Measurements from ENCODE around the gene NYAP2. TPM values are rescaled to one million over a fixed set of nuclear protein-coding genes. Genes with fewer than 3 reads are reported as not detected.

The NYAP2 gene
- total and polyA plus RNA-seq, 10 of the 15 experiments (the other 5 are each of a cell fraction or from before 2014, with no cell fraction given): 0.03 TPM; not detected in 9

DNA sequence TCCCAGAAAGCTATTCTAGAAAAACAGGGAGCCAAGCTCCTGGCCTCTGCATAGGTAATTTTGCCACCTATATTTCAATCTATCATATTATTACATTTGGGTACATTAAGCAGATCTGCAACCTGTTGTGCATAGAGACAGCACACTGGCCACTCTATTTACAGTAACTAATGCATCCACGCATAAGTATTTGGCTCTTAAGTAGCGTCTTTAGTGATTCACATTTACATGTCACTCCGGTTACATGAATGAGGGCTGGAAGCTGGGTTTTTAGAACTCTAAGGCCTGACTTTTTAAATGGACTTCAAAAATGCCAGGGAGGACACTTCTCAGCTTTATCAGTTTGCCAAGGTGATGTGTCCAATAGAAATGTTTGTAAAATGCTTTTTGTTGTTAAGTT lies 97.7 kb downstream of the NYAP2 start (continued):
- no peak for TF ChIP-seq ETV6 (conservative IDR thresholded peaks at IDR 0.05 in 1 of 2, IDR thresholded peaks at IDR 0.05 in 1 of 2; ENCODE audit: borderline replicate concordance in 1 of 2, low read depth in 1 of 2)
- no peak for TF ChIP-seq ZNF592 (IDR thresholded peaks at IDR 0.05)
- TF ChIP-seq, protein P1, sequence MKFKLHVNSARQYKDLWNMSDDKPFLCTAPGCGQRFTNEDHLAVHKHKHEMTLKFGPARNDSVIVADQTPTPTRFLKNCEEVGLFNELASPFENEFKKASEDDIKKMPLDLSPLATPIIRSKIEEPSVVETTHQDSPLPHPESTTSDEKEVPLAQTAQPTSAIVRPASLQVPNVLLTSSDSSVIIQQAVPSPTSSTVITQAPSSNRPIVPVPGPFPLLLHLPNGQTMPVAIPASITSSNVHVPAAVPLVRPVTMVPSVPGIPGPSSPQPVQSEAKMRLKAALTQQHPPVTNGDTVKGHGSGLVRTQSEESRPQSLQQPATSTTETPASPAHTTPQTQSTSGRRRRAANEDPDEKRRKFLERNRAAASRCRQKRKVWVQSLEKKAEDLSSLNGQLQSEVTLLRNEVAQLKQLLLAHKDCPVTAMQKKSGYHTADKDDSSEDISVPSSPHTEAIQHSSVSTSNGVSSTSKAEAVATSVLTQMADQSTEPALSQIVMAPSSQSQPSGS (IDR thresholded peaks at IDR 0.05; ENCODE audit: low read length): no peak
- TF ChIP-seq GATAD2B (conservative IDR thresholded peaks at IDR 0.05; ENCODE audit: low read depth): no peak
- TF ChIP-seq CHD1 (IDR thresholded peaks at IDR 0.05; ENCODE audit: low read depth, low read length): no peak

DNA sequence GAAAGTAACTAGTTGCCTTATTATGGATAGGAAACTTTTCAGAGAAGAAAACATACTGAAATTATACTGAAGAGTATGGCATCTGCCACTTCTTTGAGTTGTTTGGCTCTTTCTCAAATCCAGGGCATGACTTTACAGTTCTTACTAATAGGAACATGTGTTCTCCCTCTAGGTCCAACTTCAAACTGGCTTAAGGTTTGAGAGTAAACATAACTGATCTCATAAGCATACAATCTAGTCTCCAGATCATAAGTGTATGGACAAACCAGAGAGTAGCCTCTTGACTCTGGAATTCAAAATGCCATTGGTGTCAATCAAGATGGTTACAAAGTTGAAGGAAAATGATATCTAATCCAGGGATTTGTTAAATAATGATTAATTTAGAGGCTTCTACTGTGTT lies 101.5 kb downstream of the NYAP2 start:
- Histone ChIP-seq H2AFZ (ENCODE audit: control insufficient read depth, low read depth, low read length) (no peak overlapping the region), H3K4me2 (ENCODE audit: control insufficient read depth, insufficient read depth) (no peak overlapping the region), H3K9ac (ENCODE audit: control insufficient read depth, insufficient read depth, low read length) (no peak overlapping the region), H3K9me3 (replicated peaks; ENCODE audit: control insufficient read depth, insufficient read depth, low read length) (no peaks in the 10 kb centered on the region), H3K36me3 (ENCODE audit: control insufficient read depth in 2 of 2, insufficient read depth in 2 of 2, low read length in 1 of 2) (no peaks in the 10 kb centered on the region), H3K27ac (ENCODE audit: control insufficient read depth, insufficient read depth) (no peak overlapping the region), H4K20me1 (ENCODE audit: control insufficient read depth, insufficient read depth) (no peaks in the 10 kb centered on the region), H3K79me2 (ENCODE audit: control insufficient read depth, insufficient read depth, low read length) (no peaks in the 10 kb centered on the region), H3K4me3 (no peak overlapping the region), H3K4me1 (ENCODE audit: control insufficient read depth, insufficient read depth, low read length) (no peaks in the 10 kb centered on the region), H3K27me3 (replicated peaks in 1 of 2; ENCODE audit: control insufficient read depth in 2 of 2, insufficient read depth in 2 of 2, low read length in 1 of 2) (no peaks in the 10 kb centered on the region)
- BruUV-seq (replicated peaks): no TSS peak
- RAD21 ChIA-PET (ENCODE audit: unreplicated experiment): no interaction called here
- intact Hi-C loops (cut with micrococcal nuclease; ENCODE audit: unreplicated experiment) (no loop called here), in situ Hi-C loops (cut with MboI) (no loop called here)
- CTCF ChIA-PET: interaction anchor here (0.7 to 1.1 kb wide), 2 partner anchors 11 to 15 kb away, joined by 3 read pairs; no protein-coding TSS in a partner anchor
- FAIRE-seq: no peak
- DNase-seq (ENCODE audit: low read depth, low spot score): no peak
- SMC1A ChIA-PET (ENCODE audit: uncharacterized antibody, unreplicated experiment): interaction anchor here (0.7 kb wide), 1 partner anchor 17 kb away, joined by 3 read pairs; no protein-coding TSS in a partner anchor
- POLR2A ChIA-PET: no interaction called here
- ATAC-seq: no peak
- TF ChIP-seq, protein P2, sequence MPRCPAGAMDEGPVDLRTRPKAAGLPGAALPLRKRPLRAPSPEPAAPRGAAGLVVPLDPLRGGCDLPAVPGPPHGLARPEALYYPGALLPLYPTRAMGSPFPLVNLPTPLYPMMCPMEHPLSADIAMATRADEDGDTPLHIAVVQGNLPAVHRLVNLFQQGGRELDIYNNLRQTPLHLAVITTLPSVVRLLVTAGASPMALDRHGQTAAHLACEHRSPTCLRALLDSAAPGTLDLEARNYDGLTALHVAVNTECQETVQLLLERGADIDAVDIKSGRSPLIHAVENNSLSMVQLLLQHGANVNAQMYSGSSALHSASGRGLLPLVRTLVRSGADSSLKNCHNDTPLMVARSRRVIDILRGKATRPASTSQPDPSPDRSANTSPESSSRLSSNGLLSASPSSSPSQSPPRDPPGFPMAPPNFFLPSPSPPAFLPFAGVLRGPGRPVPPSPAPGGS (IDR thresholded peaks at IDR 0.05; ENCODE audit: borderline replicate concordance, insufficient read depth, low read depth, low read length, poor library complexity, severe bottlenecking): no peak
- TF ChIP-seq JUNB (IDR thresholded peaks at IDR 0.05): no peak
- TF ChIP-seq, protein P3, sequence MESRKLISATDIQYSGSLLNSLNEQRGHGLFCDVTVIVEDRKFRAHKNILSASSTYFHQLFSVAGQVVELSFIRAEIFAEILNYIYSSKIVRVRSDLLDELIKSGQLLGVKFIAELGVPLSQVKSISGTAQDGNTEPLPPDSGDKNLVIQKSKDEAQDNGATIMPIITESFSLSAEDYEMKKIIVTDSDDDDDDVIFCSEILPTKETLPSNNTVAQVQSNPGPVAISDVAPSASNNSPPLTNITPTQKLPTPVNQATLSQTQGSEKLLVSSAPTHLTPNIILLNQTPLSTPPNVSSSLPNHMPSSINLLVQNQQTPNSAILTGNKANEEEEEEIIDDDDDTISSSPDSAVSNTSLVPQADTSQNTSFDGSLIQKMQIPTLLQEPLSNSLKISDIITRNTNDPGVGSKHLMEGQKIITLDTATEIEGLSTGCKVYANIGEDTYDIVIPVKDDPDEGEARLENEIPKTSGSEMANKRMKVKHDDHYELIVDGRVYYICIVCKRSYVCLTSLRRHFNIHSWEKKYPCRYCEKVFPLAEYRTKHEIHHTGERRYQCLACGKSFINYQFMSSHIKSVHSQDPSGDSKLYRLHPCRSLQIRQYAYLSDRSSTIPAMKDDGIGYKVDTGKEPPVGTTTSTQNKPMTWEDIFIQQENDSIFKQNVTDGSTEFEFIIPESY (IDR thresholded peaks at IDR 0.05): no peak
- TF ChIP-seq EGR1 (IDR thresholded peaks at IDR 0.05; ENCODE audit: borderline replicate concordance in 1 of 2, low read depth in 2 of 2, low read length in 2 of 2): no peak
- TF ChIP-seq NFXL1 (IDR thresholded peaks at IDR 0.05; ENCODE audit: borderline replicate concordance): no peak
- no peak for TF ChIP-seq FOXK2 (IDR thresholded peaks at IDR 0.05)
- no peak for TF ChIP-seq POU2F2 (IDR thresholded peaks at IDR 0.05; ENCODE audit: borderline replicate concordance, low read depth, low read length)
- no peak for TF ChIP-seq CREB1 (IDR thresholded peaks at IDR 0.05; ENCODE audit: low read depth)
- no peak for TF ChIP-seq TCF3 (IDR thresholded peaks at IDR 0.05; ENCODE audit: borderline replicate concordance, insufficient read depth, low read depth, low read length)

Measured in GM12878 (cell line).